Uterus (tissue), 4 donors: ENCODE data around the gene KDM4F. TPM values are rescaled to one million over a fixed set of nuclear protein-coding genes. Genes with fewer than 3 reads are reported as not detected.

Source experiments
- DNase-seq, 2 donors: peaks; one replicate each; pipeline ENCODE4 v3.0.0-alpha.2; 2019 to 2020
- H3K27ac ChIP-seq, 2 donors: fragments of 200-600 bp; sonication (generic); 1 replicate in 1 of 2; 2 replicates in 1 of 2; pipeline ENCODE4 v1.5.1; 2016 to 2018
- H3K27me3 ChIP-seq, 2 donors: fragments of 200-600 bp; sonication (generic); one replicate each; pipeline ENCODE4 v1.5.1; 2018 to 2019; ENCODE audit warnings: control low read depth in 1 of 2
- H3K36me3 ChIP-seq, 2 donors: fragments of 200-600 bp; sonication (generic); one replicate each; pipeline ENCODE4 v1.5.1; 2019; ENCODE audit warnings: control low read depth in 1 of 2
- H3K4me1 ChIP-seq, 2 donors: fragments of 200-600 bp; sonication (generic); one replicate each; pipeline ENCODE4 v1.5.1; 2018 to 2019; ENCODE audit warnings: control low read depth in 1 of 2
- H3K4me3 ChIP-seq, 2 donors: fragments of 200-600 bp; sonication (generic); 1 replicate in 1 of 2; 2 replicates in 1 of 2; pipeline ENCODE4 v1.5.1; 2018 to 2019; ENCODE audit warnings: mild to moderate bottlenecking in 1 of 2
- H3K9me3 ChIP-seq, 2 donors: fragments of 200-600 bp; sonication (generic); one replicate each; pipeline ENCODE4 v1.5.1; 2019; ENCODE audit warnings: control low read depth in 1 of 2
- POLR2A ChIP-seq, 2 donors: fragments of 450-650 bp; IDR thresholded peaks; one replicate each; pipeline ENCODE4 v1.6.1; 2016; ENCODE audit warnings: antibody characterized with exemption in 2 of 2, mild to moderate bottlenecking in 1 of 2, moderate library complexity in 1 of 2
- intact Hi-C: fragments of 100-400 bp; cut with DNase I; formaldehyde crosslinking; loops from one replicate; pipeline ENCODE4 v1.15.1; 2023; ENCODE audit warnings: low total_unique reads
- total RNA-seq, 4 donors: library from RNA; depleted of rRNA in 3 of 4; stranded (reverse); fragments of >200 nt in 3 of 4; gene quantifications; one replicate each; pipeline versions ENCODE4 v1.1.0 to v1.2.4, GENCODE V29; 2014 to 2023
- TF ChIP-seq, protein P1 (sequence below), 4 experiments: fragments of 200-600 bp in 2 of 4; fragments of 450-650 bp in 2 of 4; sonication (generic) in 2 of 4; IDR thresholded peaks; one replicate each; pipeline ENCODE4 v1.5.1; 2016 to 2019; ENCODE audit warnings: antibody characterized with exemption in 4 of 4, mild to moderate bottlenecking in 2 of 4, moderate library complexity in 1 of 4
- donor health status: DM: yes; HTN: yes; CAD: no.

KDM4F gene
- total RNA-seq, 4 donors from 2014 or later: not detected

DNA sequence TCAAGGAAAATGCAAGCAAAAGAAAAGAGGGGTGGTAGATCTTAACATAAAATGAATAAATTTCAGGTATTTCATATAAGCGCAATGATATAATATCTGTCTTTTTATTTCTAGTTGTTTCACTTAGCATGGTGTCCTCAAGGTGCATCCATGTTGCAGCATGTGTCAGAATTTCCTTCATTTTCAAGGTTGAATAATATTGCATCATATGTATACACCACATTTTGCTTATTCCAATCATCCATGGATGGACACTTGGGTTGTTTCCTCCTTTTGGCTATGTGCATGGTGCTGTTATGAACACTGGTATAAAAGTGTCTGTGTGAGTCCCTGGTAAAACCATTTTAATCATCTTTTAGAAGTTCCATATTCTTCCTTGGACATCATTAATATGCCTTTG is 7.0 kb upstream of the KDM4F start:
- intact Hi-C loops: no loop called here
- TF ChIP-seq POLR2A (IDR thresholded peaks at IDR 0.05): no peak
- TF ChIP-seq, protein P1, sequence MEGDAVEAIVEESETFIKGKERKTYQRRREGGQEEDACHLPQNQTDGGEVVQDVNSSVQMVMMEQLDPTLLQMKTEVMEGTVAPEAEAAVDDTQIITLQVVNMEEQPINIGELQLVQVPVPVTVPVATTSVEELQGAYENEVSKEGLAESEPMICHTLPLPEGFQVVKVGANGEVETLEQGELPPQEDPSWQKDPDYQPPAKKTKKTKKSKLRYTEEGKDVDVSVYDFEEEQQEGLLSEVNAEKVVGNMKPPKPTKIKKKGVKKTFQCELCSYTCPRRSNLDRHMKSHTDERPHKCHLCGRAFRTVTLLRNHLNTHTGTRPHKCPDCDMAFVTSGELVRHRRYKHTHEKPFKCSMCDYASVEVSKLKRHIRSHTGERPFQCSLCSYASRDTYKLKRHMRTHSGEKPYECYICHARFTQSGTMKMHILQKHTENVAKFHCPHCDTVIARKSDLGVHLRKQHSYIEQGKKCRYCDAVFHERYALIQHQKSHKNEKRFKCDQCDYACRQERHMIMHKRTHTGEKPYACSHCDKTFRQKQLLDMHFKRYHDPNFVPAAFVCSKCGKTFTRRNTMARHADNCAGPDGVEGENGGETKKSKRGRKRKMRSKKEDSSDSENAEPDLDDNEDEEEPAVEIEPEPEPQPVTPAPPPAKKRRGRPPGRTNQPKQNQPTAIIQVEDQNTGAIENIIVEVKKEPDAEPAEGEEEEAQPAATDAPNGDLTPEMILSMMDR (IDR thresholded peaks at IDR 0.05): no peak
- Histone ChIP-seq H3K36me3 (no peaks in the 10 kb centered on the region), H3K9me3 (no peaks in the 10 kb centered on the region), H3K27me3 (no peaks in the 10 kb centered on the region), H3K27ac (no peak overlapping the region), H3K4me1 (no peaks in the 10 kb centered on the region), H3K4me3 (no peak overlapping the region)
- no peak for DNase-seq

DNA sequence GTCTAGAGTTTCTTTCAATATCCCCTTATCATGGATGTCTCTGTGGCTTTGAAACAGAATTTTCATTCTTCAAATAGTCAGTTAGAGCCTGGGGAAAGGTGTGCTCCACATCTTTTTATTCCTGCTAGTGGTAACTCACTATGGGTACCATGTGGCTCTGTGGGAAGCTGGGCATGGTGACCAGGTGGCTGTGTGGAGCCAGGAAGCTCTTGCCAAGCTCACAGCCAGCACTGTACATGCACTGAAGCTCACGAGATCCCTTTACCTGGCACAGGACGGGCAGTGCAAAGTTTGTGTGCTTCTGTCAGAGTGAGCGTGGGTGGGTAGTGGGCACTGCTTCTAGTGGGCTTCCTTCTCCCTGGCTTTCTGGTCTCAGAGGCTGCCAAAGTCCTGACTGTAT is 6.3 kb upstream of the KDM4F start:
- intact Hi-C loops: no loop called here
- H3K27me3 ChIP-seq: no peaks in the 10 kb centered on the region
- H3K9me3 ChIP-seq: no peaks in the 10 kb centered on the region
- TF ChIP-seq, protein P1 (IDR thresholded peaks at IDR 0.05): no peak
- no peak for TF ChIP-seq POLR2A (IDR thresholded peaks at IDR 0.05)
- H3K36me3 ChIP-seq: no peaks in the 10 kb centered on the region
- H3K4me3 ChIP-seq: no peak overlapping the region
- DNase-seq: no peak
- no peaks in the 10 kb centered on the region for H3K4me1 ChIP-seq
- no peak overlapping the region for H3K27ac ChIP-seq

DNA sequence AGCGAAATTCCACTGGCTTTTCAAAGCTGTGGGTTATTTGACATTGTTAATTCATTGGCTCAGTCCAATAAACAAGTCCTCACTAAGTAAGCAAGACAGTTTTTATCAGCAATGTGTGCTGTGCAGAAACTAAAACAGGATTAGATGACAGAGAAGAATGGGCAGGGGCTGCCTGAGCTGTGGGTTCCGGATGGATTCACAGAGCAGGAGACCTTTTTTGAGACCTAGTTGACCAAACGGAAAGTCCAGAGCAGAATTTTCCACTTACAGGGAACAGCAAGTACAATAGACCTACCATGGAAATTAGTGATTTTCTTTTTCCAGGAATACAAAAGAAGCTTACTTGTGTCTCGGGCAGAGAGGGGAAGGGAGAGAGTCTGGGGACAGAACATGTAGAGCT is 5.2 kb upstream of the KDM4F start:
- H3K27me3 ChIP-seq: no peaks in the 10 kb centered on the region
- no peaks in the 10 kb centered on the region for H3K9me3 ChIP-seq
- no peak overlapping the region for H3K27ac ChIP-seq
- TF ChIP-seq, protein P1 (IDR thresholded peaks at IDR 0.05): no peak
- TF ChIP-seq POLR2A (IDR thresholded peaks at IDR 0.05): no peak
- H3K4me3 ChIP-seq: no peak overlapping the region
- DNase-seq: no peak
- intact Hi-C loops: no loop called here
- H3K36me3 ChIP-seq: no peaks in the 10 kb centered on the region
- H3K4me1 ChIP-seq: no peaks in the 10 kb centered on the region

DNA sequence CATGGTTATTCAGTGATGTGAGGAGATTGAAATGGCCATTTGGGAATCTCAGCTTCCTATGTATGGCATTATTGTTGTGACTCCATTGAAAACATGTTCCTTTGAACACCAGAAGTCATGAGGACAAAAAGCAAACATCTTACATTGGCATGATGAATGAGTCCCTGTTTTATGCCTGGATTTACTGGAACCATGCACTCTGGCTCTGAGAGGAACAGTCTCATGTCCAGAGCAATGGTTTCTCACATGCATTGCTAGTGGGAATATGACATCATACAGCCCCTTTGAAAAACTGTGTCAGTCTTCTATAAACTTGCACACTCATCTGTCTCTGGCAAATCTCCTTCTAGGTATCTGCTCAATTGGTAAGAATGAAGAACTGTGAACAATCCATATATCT is 3.4 kb upstream of the KDM4F start:
- no peak for TF ChIP-seq POLR2A (IDR thresholded peaks at IDR 0.05)
- TF ChIP-seq, protein P1 (IDR thresholded peaks at IDR 0.05): no peak
- Histone ChIP-seq H3K9me3 (no peaks in the 10 kb centered on the region), H3K4me3 (no peak overlapping the region), H3K27ac (no peak overlapping the region), H3K4me1 (no peaks in the 10 kb centered on the region), H3K27me3 (no peaks in the 10 kb centered on the region), H3K36me3 (no peaks in the 10 kb centered on the region)
- intact Hi-C loops: no loop called here
- no peak for DNase-seq

DNA sequence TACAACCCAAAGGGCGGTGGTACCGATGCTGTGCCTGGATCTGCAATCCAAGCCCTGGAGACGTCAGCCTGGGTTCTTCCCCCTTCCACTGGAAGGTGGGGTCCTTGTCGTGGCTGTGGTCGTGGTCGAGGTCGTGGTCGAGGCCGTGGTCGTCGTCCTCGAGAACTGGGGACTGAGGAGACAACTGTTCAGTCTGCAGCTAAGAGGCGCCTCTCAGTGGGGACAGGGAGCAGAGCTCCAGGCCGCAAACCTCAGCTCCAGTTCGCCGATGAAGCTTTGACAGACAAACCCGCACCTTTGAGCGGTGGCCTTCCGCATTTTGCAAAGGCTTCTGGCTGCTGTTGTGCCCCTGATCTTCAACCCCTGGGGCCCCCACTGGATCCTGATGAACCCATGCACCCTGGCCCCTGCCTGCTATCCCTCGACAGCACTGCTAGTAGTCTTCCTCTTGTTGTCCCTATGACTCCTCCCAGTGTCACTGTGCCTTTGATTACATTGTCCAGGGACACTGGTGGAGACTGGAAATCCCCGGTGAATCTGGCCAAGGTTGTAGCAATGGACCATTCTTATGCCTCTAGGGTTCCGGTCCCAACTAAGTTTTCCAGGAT is 1.5 kb downstream of the KDM4F start:
- no peak for DNase-seq
- H3K4me3 ChIP-seq: no peak overlapping the region

More for the DNA sequence above, 1.5 kb downstream of the KDM4F start:
- Histone ChIP-seq H3K27ac (no peak overlapping the region), H3K27me3 (no peaks in the 10 kb centered on the region), H3K36me3 (no peaks in the 10 kb centered on the region), H3K9me3 (no peaks in the 10 kb centered on the region), H3K4me1 (no peaks in the 10 kb centered on the region)
- intact Hi-C loops: no loop called here
- TF ChIP-seq, protein P1 (IDR thresholded peaks at IDR 0.05): no peak
- no peak for TF ChIP-seq POLR2A (IDR thresholded peaks at IDR 0.05)
